ENCODE measurements around the gene LHFPL2. TPM values are rescaled to one million over a fixed set of nuclear protein-coding genes. Genes with fewer than 3 reads are reported as not detected.

The LHFPL2 gene
- polyA plus RNA-seq, 1 of the 3 experiments (the other 2 are of a cell fraction): 10.4 TPM

- H3K4me3 ChIP-seq (ENCODE audit: low read depth in 2 of 2, low read length in 1 of 2): no peak overlapping the region; a peak in 1 of 4 replicates
- 75% methylated on average over 5 of the region's 5 CpGs for WGBS (ENCODE audit: low lambda C conversion rate)
- no peak overlapping the region for H2AFZ ChIP-seq (ENCODE audit: low read depth)
- no peak for TF ChIP-seq NRF1 (IDR thresholded peaks at IDR 0.05; ENCODE audit: low read depth, low read length)
- TF ChIP-seq YY1 (IDR thresholded peaks at IDR 0.05; ENCODE audit: low read depth): no peak
- TF ChIP-seq NFIC (IDR thresholded peaks at IDR 0.05; ENCODE audit: borderline replicate concordance): no peak
- no peak for TF ChIP-seq SMC3 (IDR thresholded peaks at IDR 0.05; ENCODE audit: low read depth, low read length)
- no peak for TF ChIP-seq RCOR1 (IDR thresholded peaks at IDR 0.05; ENCODE audit: low read length)
- no peak for TF ChIP-seq EP300 (IDR thresholded peaks at IDR 0.05; ENCODE audit: borderline replicate concordance in 1 of 2, low read depth in 1 of 2, low read length in 1 of 2)
- TF ChIP-seq MAX (IDR thresholded peaks at IDR 0.05; ENCODE audit: low read depth): no peak
- TF ChIP-seq IRF3 (IDR thresholded peaks at IDR 0.05; ENCODE audit: low read depth, low read length): no peak
- TF ChIP-seq CHD2 (IDR thresholded peaks at IDR 0.05; ENCODE audit: low read length, partially characterized antibody): no peak
- no peak for TF ChIP-seq GATA2 (CRISPR knock-in tag; IDR thresholded peaks at IDR 0.05)
- TF ChIP-seq USF1 (IDR thresholded peaks at IDR 0.05; ENCODE audit: borderline replicate concordance, low read depth): no peak
- no peak for TF ChIP-seq REST (IDR thresholded peaks at IDR 0.05; ENCODE audit: low read depth, low read length)
- TF ChIP-seq RFX5 (IDR thresholded peaks at IDR 0.05; ENCODE audit: low read length): no peak
- TF ChIP-seq FOXJ3 (CRISPR knock-in tag; IDR thresholded peaks at IDR 0.05): no peak
- no peak for TF ChIP-seq FOSL2 (IDR thresholded peaks at IDR 0.05; ENCODE audit: borderline replicate concordance, low read depth)
- no peak for TF ChIP-seq CTCF (IDR thresholded peaks at IDR 0.05)
- no peaks in the 10 kb centered on the region for H3K27me3 ChIP-seq (ENCODE audit: insufficient read depth)
- H3K36me3 ChIP-seq (replicated peaks in 1 of 2; ENCODE audit: control insufficient read depth in 1 of 2, insufficient read depth in 2 of 2, low read length in 1 of 2): peaks cover 9 to 23% of the 10 kb centered on the region in 2 experiments
- 0 out of 2 replicates have a peak overlapping the region, but pooled peaks have one; percentile 32 for H3K4me2 ChIP-seq
- H4K20me1 ChIP-seq (ENCODE audit: insufficient read depth): no peaks in the 10 kb centered on the region
- peaks cover 26 to 41% of the 10 kb centered on the region in 2 experiments for H3K4me1 ChIP-seq (ENCODE audit: control insufficient read depth in 1 of 2, insufficient read depth in 2 of 2, low read depth in 1 of 2, low read length in 1 of 2)
- no peaks in the 10 kb centered on the region for H3K9me2 ChIP-seq
- CTCF ChIA-PET: interaction anchor here (0.6 to 2.3 kb wide), 3 partner anchors 28 to 100 kb away, joined by 3 to 8 read pairs (median 3); no protein-coding TSS in a partner anchor
- H3F3A ChIP-seq (replicated peaks; ENCODE audit: insufficient read depth): peaks cover 24% of the 10 kb centered on the region
- H3K9ac ChIP-seq: no peak overlapping the region
- DNase-seq: no peak
- H3K79me2 ChIP-seq (ENCODE audit: insufficient read depth): peaks cover 97% of the 10 kb centered on the region
- POLR2A ChIA-PET: no interaction called here
- H3K27ac ChIP-seq (ENCODE audit: low read depth in 2 of 2, low read length in 1 of 2): peak overlapping the region; percentile 58 to 94
- H3K9me3 ChIP-seq: peaks cover 7% of the 10 kb centered on the region; the same call in 1 of the 2 replicates
These were observed 80.4 kb downstream of the LHFPL2 start for GRCh38 chr5:78568212-78568611.
